Islet of Langerhans (tissue), 1 donor: ENCODE data around the gene ZFAND2A.
"Not testable (repeated sequence)": the region's sequence is repeated elsewhere in the genome, so short reads cannot be mapped to it uniquely, and the experiment has no call there.

Source experiments
- FAIRE-seq: peaks from one replicate; lab custom pipeline; 2011; peaks lifted over from hg19 to GRCh38; lab: Jason Lieb, UNC

The ZFAND2A gene

DNA sequence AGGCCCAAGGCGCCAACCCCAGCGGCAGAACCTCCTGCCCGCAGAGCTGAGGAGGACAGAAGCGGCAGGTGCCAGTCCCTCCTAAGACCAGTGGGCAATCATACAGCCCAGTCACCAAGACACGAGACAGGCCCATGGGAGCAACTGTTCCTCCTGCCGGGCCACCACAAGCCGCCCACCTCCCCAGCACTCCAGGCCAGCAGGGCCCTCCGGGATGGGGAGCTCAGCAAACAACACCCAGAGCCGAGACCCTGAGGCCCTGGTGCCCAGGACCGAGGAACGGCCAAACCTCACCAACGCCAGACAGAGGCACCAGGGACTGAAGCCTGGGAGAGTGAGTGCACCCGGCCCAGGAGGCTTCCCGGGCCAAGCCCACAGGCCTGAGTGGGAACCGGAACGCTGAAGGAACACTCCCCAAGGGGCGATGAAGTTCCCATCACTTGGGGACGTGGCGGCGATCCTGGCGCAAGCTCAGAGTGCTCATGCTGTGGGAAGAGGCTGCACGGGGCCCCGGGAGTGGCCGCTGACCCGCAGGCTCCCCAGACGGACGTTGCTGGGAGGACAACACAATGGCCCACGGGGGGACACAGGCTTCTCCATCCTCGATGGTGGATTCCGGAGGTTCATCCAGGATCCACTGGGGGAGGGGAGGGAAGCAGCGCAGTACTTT, 37.0 kb downstream of the ZFAND2A start:
- FAIRE-seq, result no peak

- FAIRE-seq, result no peak
Measured at GRCh38 chr7:1121886-1122831, 37.8 kb downstream of the ZFAND2A start.

GRCh38 chr7:1121476-1121875, 38.5 kb downstream of the ZFAND2A start:
- FAIRE-seq, result no peak

GRCh38 chr7:1120791-1121190, 39.2 kb downstream of the ZFAND2A start:
- no peak for FAIRE-seq

DNA sequence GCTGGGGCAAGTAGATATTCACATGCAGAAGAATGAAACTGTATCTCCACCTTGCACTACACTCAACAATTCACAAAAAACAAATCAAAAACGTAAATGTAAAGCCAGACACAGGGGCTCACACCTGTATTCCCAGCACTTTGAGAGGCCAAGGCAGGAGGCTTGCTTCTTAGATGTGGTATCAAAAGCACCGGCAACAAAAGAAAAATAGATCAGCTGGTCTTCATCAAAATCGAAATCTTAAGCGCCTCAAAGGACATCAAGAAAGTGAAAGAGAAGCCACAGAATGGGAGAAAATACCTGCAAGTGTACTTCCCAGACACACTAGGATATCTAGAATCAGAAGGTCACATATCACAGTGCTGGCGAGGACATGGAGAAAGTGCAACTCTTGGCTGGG, 40.8 kb downstream of the ZFAND2A start:
- FAIRE-seq, result no peak

DNA sequence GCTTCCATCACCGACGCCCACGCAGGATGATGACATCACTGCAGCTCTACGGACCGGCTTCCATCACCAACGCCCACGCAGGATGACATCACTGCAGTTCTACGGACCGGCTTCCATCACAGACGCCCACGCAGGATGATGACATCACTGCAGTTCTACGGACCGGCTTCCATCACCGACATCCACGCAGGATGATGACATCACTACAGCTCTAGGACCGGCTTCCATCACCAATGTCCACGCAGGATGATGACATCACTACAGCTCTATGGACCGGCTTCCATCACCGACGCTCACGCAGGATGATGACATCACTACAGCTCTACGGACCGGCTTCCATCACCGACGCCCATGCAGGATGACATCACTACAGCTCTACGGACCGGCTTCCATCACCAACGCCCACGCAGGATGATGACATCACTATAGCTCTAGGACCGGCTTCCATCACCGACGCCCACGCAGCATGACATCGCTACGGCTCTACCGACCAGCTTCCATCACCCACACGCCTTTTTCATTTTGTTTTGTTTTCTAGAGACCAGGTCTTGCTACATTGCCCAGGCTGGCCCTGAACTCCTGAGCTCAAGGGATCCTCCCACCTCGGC, 42.6 kb downstream of the ZFAND2A start:
- no peak for FAIRE-seq

GRCh38 chr7:1116383-1117008, 43.5 kb downstream of the ZFAND2A start:
- FAIRE-seq, result not testable (repeated sequence)

DNA sequence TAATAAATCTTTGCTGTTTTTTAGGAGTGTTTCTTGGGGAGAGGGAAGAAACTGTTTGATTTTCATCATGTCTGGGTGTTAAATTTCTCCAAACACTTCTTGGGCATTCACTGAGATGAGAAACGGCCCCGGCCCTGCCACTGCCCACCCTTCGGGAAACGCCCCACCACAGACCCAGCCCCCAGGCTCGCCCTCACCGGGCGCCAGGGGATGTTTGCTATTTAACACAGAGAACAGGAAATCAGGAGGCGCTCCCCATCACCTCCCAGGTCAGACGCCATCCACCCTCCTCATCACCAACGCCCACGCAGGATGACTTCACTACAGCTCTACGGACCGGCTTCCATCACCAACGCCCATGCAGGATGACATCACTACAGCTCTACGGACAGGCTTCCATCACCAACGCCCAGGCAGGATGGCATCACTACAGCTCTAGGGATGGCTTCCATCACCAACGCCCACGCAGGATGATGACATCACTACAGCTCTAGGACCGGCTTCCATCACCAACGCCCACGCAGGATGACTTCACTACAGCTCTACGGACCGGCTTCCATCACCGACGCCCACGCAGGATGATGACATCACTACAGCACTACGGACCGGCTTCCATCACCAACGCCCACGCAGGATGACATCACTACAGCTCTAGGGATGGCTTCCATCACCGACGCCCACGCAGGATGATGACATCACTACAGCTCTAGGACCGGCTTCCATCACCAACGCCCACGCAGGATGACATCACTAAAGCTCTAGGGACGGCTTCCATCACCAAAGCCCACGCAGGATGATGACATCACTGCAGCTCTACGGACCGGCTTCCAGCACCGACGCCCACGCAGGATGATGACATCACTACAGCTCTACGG, 44.6 kb downstream of the ZFAND2A start:
- not testable (repeated sequence) for FAIRE-seq

GRCh38 chr7:1114505-1114904, 45.5 kb downstream of the ZFAND2A start:
- no peak for FAIRE-seq

- FAIRE-seq, result no peak
Measured at GRCh38 chr7:1114088-1114487, 45.9 kb downstream of the ZFAND2A start.

GRCh38 chr7:1113548-1113885, 46.5 kb downstream of the ZFAND2A start:
- FAIRE-seq, result no peak

- no peak for FAIRE-seq
Measured at GRCh38 chr7:1112625-1113547, 47.1 kb downstream of the ZFAND2A start.

GRCh38 chr7:1112109-1112508, 47.9 kb downstream of the ZFAND2A start:
- FAIRE-seq, result no peak

- no peak for FAIRE-seq
Measured at GRCh38 chr7:1111156-1111555, 48.8 kb downstream of the ZFAND2A start.

- FAIRE-seq, result no peak
Measured at GRCh38 chr7:1110358-1110757, 49.6 kb downstream of the ZFAND2A start.

GRCh38 chr7:1109581-1110310, 50.2 kb downstream of the ZFAND2A start:
- FAIRE-seq, result no peak

DNA sequence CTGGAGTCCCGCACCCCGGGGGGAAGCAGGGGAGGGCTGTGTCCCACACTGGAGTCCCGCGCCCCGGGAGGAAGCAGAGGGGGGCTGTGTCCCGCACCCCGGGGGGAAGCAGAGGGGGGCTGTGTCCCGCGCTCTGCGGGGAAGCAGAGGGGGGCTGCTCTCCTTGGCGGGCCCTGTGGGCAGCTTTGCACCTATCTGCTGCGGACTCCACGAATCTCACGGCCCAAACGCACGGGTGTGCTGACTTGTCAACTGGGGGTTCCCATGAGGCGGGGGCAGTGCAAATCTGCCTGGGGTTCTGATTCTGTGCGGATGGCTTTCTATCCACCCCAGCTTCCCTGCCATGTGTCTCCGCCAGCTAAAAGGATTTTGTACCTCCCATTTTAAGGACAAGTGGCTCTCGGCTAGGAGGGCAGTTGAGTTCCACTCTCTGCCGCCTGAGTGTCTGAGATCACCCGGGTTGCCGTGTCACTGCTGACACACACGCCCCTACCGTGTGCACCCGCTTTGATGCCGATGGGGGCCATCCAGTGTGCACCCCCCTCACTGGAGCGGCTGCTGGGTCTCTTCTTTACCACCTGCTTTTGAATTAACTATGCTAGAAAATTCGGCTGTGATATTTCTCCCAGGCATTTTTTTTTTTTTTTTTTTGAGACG, 51.6 kb downstream of the ZFAND2A start:
- FAIRE-seq, result no peak

GRCh38 chr7:1106793-1107421, 53.1 kb downstream of the ZFAND2A start:
- no peak for FAIRE-seq
